ENCODE results near the gene RSPO1. TPM values are rescaled to one million over a fixed set of nuclear protein-coding genes. Genes with fewer than 3 reads are reported as not detected.

The RSPO1 gene
- total RNA-seq, 1 experiment from 2014 or later, result not detected

DNA sequence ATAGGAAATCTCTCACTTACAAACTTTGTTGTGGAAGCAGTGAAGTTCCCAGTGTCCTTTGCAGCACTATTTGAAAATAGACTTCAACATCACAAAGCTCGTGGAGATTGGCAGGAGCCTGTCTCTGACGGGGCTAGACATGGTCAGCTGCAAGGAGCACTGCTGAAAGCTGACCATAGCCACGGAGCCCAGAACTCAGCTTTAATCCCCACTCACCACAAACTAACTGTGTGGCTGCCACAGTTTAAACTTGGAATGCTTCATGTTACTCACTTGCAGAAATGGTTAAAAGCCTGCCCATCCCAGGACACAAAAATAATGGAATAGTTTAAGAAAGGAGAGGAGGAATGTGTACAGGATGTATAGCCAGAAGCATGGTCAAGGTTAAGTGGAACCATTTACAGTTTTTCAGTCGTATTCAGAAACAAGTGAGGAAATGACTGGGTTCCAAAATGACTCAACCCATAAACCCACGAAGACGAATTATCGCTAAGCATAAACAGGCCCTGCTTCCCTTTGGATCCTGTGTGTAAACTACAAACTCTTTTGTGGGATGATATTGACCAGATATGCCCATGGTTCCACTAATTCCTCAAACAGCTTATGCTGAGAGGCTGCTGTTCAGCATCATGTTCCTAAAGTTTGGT lies 59.7 kb downstream of the RSPO1 start:
- ChIA-PET POLR2A (ENCODE audit: low non-redundant PET) (interaction anchor here (0.7 kb wide), 1 partner anchor 9 kb away, joined by 3 read pairs; no protein-coding TSS in a partner anchor), CTCF (interaction anchor here (0.6 kb wide), 1 partner anchor 80 kb away, joined by 5 read pairs; no protein-coding TSS in a partner anchor)
- H3K4me1 ChIP-seq (ENCODE audit: insufficient read depth, low read length, poor library complexity, severe bottlenecking), result no peaks in the 10 kb centered on the region
- peaks cover 85% of the 10 kb centered on the region for H3K36me3 ChIP-seq (ENCODE audit: insufficient read depth, low read length, poor library complexity, severe bottlenecking)
- intact Hi-C loops (cut with micrococcal nuclease; ENCODE audit: unreplicated experiment), result no loop called here
- no TSS peak for BruUV-seq (replicated peaks)
- H3K27ac ChIP-seq (ENCODE audit: low read depth, low read length, poor library complexity, severe bottlenecking), result no peak overlapping the region
- H3K4me3 ChIP-seq (ENCODE audit: low read depth, low read length, poor library complexity, severe bottlenecking), result no peak overlapping the region
- no peaks in the 10 kb centered on the region for H3K9me3 ChIP-seq (ENCODE audit: low read depth, low read length, poor library complexity, severe bottlenecking)
- H3K27me3 ChIP-seq (replicated peaks; ENCODE audit: insufficient read depth, low read depth, low read length, poor library complexity), result no peaks in the 10 kb centered on the region
- no peak for DNase-seq (ENCODE audit: low spot score)
- TF ChIP-seq CTCF (conservative IDR thresholded peaks at IDR 0.05; ENCODE audit: low read depth, low read length), result no peak
- no peak for TF ChIP-seq EZH2 (IDR thresholded peaks at IDR 0.05; ENCODE audit: borderline replicate concordance, low read depth, low read length, poor library complexity, severe bottlenecking)

DNA sequence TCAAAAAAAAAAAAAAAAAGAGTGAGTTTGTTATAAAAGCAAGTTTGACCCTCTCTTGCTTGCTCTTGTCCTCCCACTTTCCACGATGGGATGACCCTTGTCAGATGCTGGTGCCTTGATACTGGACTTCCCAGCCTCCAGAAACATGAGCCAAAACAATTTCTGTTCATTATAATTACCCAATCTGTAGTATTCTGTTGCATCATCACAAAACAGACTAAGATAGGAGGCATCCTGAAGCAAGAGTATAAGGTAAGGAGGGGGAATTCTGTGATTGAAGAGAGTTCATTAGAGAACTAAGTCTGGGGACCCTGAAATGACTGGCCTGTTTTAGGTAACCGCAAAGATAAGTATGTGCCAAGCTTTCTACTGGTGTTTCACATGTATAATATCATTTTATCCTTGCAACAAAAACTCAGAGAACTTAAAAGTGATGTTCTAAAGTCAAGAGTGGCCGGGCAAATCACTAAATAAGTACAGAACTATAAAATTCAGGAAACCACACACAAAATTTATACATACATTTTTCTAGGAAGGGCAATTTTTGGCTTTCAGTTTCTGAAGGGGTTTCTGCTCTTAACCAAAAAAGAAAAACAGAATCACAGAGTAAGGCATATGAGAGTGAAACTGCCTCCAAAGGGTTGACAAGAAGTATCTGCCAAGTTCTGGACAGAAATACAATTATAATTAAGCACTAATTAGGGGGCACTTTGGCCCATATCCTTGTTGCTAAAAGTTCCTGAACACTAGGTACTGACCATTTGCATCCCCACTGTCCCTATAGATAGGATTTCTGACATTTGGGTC lies 64.0 kb downstream of the RSPO1 start:
- no peak for DNase-seq (ENCODE audit: low spot score)
- BruUV-seq (replicated peaks), result no TSS peak
- Histone ChIP-seq H3K36me3 (ENCODE audit: insufficient read depth, low read length, poor library complexity, severe bottlenecking) (peaks cover 92% of the 10 kb centered on the region), H3K4me3 (ENCODE audit: low read depth, low read length, poor library complexity, severe bottlenecking) (no peak overlapping the region), H3K27ac (ENCODE audit: low read depth, low read length, poor library complexity, severe bottlenecking) (no peak overlapping the region), H3K4me1 (ENCODE audit: insufficient read depth, low read length, poor library complexity, severe bottlenecking) (no peaks in the 10 kb centered on the region), H3K27me3 (replicated peaks; ENCODE audit: insufficient read depth, low read depth, low read length, poor library complexity) (no peaks in the 10 kb centered on the region), H3K9me3 (ENCODE audit: low read depth, low read length, poor library complexity, severe bottlenecking) (no peaks in the 10 kb centered on the region)
- POLR2A ChIA-PET (ENCODE audit: low non-redundant PET), result no interaction called here
- intact Hi-C loops (cut with micrococcal nuclease; ENCODE audit: unreplicated experiment), result no loop called here
- no peak for TF ChIP-seq EZH2 (IDR thresholded peaks at IDR 0.05; ENCODE audit: borderline replicate concordance, low read depth, low read length, poor library complexity, severe bottlenecking)
- no peak for TF ChIP-seq CTCF (conservative IDR thresholded peaks at IDR 0.05; ENCODE audit: low read depth, low read length)
- CTCF ChIA-PET, result no interaction called here

DNA sequence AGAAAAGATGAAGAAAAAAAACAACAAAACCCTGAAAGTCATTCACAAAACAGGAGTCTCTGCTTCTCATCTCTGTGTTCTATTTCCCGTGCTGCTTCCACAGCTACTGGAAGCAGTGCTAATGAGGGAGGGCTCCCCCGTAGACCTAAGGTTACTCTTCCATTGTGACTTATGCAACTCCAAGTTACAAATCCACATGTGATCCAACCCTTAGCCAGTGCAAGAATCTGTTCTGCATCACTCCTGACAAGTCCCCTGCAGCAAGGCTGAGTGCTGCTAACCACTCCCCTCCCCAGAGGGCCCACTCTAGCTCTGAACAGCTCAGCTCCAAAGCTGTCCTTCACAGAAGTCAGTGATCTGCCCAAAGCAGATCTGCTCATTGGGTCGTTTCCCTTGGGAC lies 67.7 kb downstream of the RSPO1 start:
- Histone ChIP-seq H3K36me3 (ENCODE audit: insufficient read depth, low read length, poor library complexity, severe bottlenecking) (peaks cover 68% of the 10 kb centered on the region), H3K4me1 (ENCODE audit: insufficient read depth, low read length, poor library complexity, severe bottlenecking) (no peaks in the 10 kb centered on the region), H3K4me3 (ENCODE audit: low read depth, low read length, poor library complexity, severe bottlenecking) (no peak overlapping the region), H3K9me3 (ENCODE audit: low read depth, low read length, poor library complexity, severe bottlenecking) (no peaks in the 10 kb centered on the region), H3K27me3 (replicated peaks; ENCODE audit: insufficient read depth, low read depth, low read length, poor library complexity) (no peaks in the 10 kb centered on the region), H3K27ac (ENCODE audit: low read depth, low read length, poor library complexity, severe bottlenecking) (no peak overlapping the region)
- TF ChIP-seq EZH2 (IDR thresholded peaks at IDR 0.05; ENCODE audit: borderline replicate concordance, low read depth, low read length, poor library complexity, severe bottlenecking), result no peak
- TF ChIP-seq CTCF (conservative IDR thresholded peaks at IDR 0.05; ENCODE audit: low read depth, low read length), result no peak
- ChIA-PET CTCF (no interaction called here), POLR2A (ENCODE audit: low non-redundant PET) (no interaction called here)
- no peak for DNase-seq (ENCODE audit: low spot score)
- BruUV-seq (replicated peaks), result no TSS peak
- intact Hi-C loops (cut with micrococcal nuclease; ENCODE audit: unreplicated experiment), result no loop called here

Data from A673 (cell line).